Liver (tissue), 3 donors: ENCODE results near the gene P4HB.

Experiments used
- ATF3 ChIP-seq: IDR thresholded peaks from 2 replicates; pipeline ENCODE4 v1.6.1; 2016; ENCODE audit warnings: antibody characterized with exemption
- CTCF ChIP-seq: fragments of 150-350 bp; IDR thresholded peaks from 2 replicates; pipeline ENCODE4 v1.5.1; 2017; ENCODE audit warnings: improper control_type of control experiment, low read depth, low read length; ENCODE audit not compliant: missing input control
- EGR1 ChIP-seq, 2 donors: IDR thresholded peaks; 2 replicates each; pipeline ENCODE4 v1.6.1; 2016 to 2018; ENCODE audit warnings: antibody characterized with exemption in 2 of 2, low read depth in 2 of 2
- GABPA ChIP-seq, 2 donors: IDR thresholded peaks in 1 of 2; conservative IDR thresholded peaks in 1 of 2; 2 replicates each; pipeline ENCODE4 v1.6.1; 2016; ENCODE audit warnings: antibody characterized with exemption in 2 of 2, mild to moderate bottlenecking in 1 of 2, moderate library complexity in 1 of 2
- JUND ChIP-seq, 2 donors: IDR thresholded peaks; 2 replicates each; pipeline ENCODE4 v1.6.1; 2016; ENCODE audit warnings: antibody characterized with exemption in 2 of 2
- MAX ChIP-seq: IDR thresholded peaks from 2 replicates; pipeline ENCODE4 v1.6.1; 2016; ENCODE audit warnings: antibody characterized with exemption
- RAD21 ChIP-seq, 2 donors: IDR thresholded peaks; 2 replicates each; pipeline ENCODE4 v1.6.1; 2016; ENCODE audit warnings: antibody characterized with exemption in 2 of 2, mild to moderate bottlenecking in 2 of 2
- RXRA ChIP-seq, 2 donors: IDR thresholded peaks; 2 replicates each; pipeline ENCODE4 v1.6.1; 2017 to 2018; ENCODE audit warnings: antibody characterized with exemption in 2 of 2, mild to moderate bottlenecking in 1 of 2
- SP1 ChIP-seq: IDR thresholded peaks from 2 replicates; pipeline ENCODE4 v1.6.1; 2018; ENCODE audit warnings: antibody characterized with exemption, mild to moderate bottlenecking
- TAF1 ChIP-seq: conservative IDR thresholded peaks from 2 replicates; pipeline ENCODE4 v1.6.1; 2016; ENCODE audit warnings: antibody characterized with exemption, mild to moderate bottlenecking
- YY1 ChIP-seq: IDR thresholded peaks from 2 replicates; pipeline ENCODE4 v1.6.1; 2016; ENCODE audit warnings: antibody characterized with exemption, mild to moderate bottlenecking
- ZBTB33 ChIP-seq: IDR thresholded peaks from 2 replicates; pipeline ENCODE4 v1.6.1; 2016; ENCODE audit warnings: antibody characterized with exemption
- TF ChIP-seq, protein P1 (sequence below): IDR thresholded peaks from 2 replicates; pipeline ENCODE4 v1.6.1; 2016; ENCODE audit warnings: antibody characterized with exemption, mild to moderate bottlenecking
- donor health status: healthy.
- donor health status: healthy.

GRCh38 chr17:81866440-81867169, 6.3 kb upstream of the P4HB start:
- TF ChIP-seq MAX, result no peak
- TF ChIP-seq SP1, result no peak
- no peak for TF ChIP-seq CTCF
- no peak for TF ChIP-seq RAD21 (IDR thresholded peaks at IDR 0.05)
- TF ChIP-seq ATF3, result no peak
- TF ChIP-seq RXRA (IDR thresholded peaks at IDR 0.05), result no peak
- no peak for TF ChIP-seq YY1
- TF ChIP-seq EGR1 (IDR thresholded peaks at IDR 0.05; ENCODE audit: low read depth in 2 of 2), result no peak
- no peak for TF ChIP-seq JUND (IDR thresholded peaks at IDR 0.05)
- TF ChIP-seq, protein P1, sequence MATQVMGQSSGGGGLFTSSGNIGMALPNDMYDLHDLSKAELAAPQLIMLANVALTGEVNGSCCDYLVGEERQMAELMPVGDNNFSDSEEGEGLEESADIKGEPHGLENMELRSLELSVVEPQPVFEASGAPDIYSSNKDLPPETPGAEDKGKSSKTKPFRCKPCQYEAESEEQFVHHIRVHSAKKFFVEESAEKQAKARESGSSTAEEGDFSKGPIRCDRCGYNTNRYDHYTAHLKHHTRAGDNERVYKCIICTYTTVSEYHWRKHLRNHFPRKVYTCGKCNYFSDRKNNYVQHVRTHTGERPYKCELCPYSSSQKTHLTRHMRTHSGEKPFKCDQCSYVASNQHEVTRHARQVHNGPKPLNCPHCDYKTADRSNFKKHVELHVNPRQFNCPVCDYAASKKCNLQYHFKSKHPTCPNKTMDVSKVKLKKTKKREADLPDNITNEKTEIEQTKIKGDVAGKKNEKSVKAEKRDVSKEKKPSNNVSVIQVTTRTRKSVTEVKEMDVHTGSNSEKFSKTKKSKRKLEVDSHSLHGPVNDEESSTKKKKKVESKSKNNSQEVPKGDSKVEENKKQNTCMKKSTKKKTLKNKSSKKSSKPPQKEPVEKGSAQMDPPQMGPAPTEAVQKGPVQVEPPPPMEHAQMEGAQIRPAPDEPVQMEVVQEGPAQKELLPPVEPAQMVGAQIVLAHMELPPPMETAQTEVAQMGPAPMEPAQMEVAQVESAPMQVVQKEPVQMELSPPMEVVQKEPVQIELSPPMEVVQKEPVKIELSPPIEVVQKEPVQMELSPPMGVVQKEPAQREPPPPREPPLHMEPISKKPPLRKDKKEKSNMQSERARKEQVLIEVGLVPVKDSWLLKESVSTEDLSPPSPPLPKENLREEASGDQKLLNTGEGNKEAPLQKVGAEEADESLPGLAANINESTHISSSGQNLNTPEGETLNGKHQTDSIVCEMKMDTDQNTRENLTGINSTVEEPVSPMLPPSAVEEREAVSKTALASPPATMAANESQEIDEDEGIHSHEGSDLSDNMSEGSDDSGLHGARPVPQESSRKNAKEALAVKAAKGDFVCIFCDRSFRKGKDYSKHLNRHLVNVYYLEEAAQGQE, result no peak
- TF ChIP-seq TAF1, result no peak
- TF ChIP-seq GABPA (IDR thresholded peaks at IDR 0.05 in 1 of 2, conservative IDR thresholded peaks at IDR 0.05 in 1 of 2), result no peak
- no peak for TF ChIP-seq ZBTB33
